Subcutaneous adipose tissue (tissue), 4 donors: ENCODE results near the gene F5. TPM values are rescaled to one million over a fixed set of nuclear protein-coding genes. Genes with fewer than 3 reads are reported as not detected.

ENCODE experiments used
- total RNA-seq, 4 donors: library from RNA; depleted of rRNA; stranded (reverse); fragments of >200 nt; gene quantifications; one replicate each; pipeline ENCODE4 v1.1.0, GENCODE V29; 2016
- TF ChIP-seq, protein P1 (sequence below): fragments of 450-650 bp; IDR thresholded peaks from one replicate; pipeline ENCODE4 v1.5.1; 2016; ENCODE audit warnings: low read depth, mild to moderate bottlenecking, control low read depth, antibody characterized with exemption, moderate library complexity

F5 gene
- total RNA-seq, 4 donors from 2014 or later = 2.3 to 16.3 (median 8.2) TPM

- TF ChIP-seq, protein P1, sequence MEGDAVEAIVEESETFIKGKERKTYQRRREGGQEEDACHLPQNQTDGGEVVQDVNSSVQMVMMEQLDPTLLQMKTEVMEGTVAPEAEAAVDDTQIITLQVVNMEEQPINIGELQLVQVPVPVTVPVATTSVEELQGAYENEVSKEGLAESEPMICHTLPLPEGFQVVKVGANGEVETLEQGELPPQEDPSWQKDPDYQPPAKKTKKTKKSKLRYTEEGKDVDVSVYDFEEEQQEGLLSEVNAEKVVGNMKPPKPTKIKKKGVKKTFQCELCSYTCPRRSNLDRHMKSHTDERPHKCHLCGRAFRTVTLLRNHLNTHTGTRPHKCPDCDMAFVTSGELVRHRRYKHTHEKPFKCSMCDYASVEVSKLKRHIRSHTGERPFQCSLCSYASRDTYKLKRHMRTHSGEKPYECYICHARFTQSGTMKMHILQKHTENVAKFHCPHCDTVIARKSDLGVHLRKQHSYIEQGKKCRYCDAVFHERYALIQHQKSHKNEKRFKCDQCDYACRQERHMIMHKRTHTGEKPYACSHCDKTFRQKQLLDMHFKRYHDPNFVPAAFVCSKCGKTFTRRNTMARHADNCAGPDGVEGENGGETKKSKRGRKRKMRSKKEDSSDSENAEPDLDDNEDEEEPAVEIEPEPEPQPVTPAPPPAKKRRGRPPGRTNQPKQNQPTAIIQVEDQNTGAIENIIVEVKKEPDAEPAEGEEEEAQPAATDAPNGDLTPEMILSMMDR = no peak
Observed at GRCh38 chr1:169588112-169588511, 1.8 kb upstream of the F5 start.

GRCh38 chr1:169586067-169586394 lies 250 bp downstream of the F5 start:
- TF ChIP-seq, protein P1 = no peak

DNA sequence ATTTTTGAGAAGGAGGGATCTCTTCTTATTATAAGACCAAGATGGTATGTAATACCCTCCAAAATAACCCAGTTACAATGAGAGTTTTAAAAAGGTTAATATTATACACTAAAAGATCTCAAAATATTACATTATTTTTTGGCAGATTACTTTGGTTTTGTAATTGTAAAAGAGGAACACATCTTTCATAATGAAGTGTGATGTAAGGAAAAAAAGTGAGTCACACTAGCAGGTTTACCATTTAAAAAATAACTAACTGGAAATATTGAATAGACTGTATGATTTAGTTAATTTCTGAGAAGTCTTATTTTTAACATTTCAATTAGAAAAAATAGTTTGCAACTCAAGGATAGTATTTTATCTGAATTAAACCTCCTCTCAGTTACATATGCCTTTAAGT lies 1.1 kb downstream of the F5 start:
- TF ChIP-seq, protein P1 = no peak

DNA sequence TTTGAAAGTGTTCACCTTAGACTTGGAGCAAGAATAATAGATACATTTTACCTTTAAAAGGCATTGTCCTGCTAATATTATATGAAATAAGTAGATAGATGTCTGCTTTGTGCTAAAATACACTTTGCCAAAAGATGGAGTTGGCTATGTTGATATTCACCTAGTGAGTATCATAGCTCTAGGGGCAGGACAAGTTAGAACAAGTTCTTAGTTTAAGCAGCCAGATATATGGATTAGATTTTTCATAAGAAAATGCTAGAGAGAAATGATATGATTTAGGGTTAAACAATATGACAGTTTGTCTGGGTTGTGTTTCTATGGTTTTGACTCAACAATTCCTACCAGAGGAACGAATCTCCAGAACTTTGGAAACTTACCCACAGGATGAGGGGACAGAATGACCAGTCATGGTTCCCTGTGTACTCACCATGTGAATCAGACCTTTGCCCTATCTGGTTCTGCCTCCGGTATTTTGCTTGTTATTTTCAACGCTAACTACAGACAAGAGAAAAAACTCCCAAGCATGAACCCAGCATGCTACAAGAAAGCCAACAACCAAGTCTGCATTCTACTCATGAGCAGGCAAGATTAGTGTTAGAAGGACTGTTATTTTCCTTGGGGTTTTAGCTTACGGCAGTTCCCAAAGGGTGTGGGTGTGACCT lies 1.7 kb downstream of the F5 start:
- TF ChIP-seq, protein P1 = no peak

DNA sequence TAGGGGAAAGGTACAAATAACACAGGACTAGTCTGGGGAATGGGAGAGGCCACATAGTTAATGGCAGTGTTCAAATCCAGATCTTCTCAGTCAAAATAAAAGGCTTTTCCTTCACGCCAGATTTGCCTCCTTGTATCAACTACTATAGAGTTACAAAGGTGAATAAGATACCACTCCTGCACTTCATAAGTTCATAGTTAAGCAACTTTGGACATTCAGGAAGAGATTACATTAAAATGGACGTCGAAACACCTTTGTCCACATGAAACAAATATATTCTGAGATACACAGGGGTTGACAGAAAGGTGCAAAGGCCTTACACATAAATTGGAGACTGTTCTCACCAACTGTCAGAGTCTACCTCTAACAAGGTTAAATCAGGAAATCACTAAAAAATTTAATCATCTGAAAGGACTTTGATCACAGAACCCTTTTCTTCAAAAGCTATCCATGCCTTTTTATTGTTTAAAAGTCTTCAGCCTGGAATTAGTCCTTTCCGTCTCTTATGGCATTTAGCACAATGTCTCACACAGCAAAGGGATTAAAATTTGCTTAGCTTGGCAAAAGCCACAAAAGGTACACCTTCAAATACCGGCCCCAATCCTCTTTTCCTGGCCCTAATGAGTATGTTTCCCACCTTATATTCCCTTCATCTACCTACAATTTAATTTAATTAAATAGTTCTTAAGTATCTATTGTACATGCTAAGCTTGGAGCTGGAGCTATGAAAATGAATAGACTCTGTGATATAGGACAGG lies 8.1 kb downstream of the F5 start:
- TF ChIP-seq, protein P1 = no peak

DNA sequence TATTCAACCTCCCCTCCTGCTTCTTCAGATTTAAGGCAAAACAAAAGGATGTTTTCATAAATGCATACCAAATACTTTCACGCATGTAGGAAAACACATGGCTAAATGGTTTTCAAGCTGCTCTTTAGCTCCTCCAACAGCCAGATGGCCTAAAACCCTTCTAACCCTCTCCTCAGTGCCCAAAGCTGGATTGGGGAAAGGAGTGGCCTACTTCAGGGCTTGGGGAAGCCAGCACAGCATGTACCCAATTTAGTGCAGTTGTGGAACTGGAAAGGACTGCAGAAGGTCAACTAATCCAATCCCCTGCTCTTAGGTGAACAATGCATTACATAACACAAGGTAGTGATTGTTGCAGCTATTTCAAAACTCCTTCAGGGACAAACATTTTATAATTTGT lies 9.3 kb downstream of the F5 start:
- TF ChIP-seq, protein P1 = no peak

DNA sequence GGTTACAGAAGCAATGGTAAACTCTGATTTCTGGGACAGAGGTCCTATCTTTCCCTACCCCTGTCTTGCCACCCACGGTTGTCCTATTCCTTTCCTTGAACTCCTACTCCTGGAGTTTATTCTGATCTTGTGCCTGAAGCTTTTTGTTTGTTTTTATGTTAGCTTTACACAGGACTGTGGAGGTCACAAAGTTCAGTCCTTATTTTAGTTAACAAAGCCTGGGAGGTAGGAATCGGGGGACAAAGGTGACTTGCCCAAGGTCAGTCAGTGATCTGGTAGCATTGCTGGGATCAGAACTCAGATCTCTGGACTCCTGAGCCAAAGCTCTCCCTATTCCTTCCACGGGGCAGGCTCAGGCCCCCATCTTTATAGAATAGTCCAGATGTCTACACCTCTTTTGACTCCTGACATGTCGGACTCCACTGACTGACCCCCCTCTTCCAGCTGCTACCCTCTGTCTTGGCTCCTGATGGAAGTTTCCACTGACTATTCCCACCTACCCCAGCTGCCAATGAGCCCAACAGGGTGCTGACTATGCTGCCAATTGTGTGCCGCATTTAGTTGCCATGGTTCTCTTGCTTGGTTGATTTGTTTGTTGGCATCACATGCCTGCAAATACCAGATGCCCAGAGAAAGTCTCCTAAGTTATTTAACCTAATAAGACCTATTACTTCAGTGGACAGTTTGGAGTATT lies 9.9 kb downstream of the F5 start:
- TF ChIP-seq, protein P1 = no peak
